GM23338 (cell line): ENCODE measurements around the gene EYA4. TPM values are rescaled to one million over a fixed set of nuclear protein-coding genes. Genes with fewer than 3 reads are reported as not detected.
A peak's percentile ranks its signal among the peaks of the same experiment; 100 is the strongest.

Experiments
- ATAC-seq: fragments of 200-7000 bp; cut with Tn5 transposase; 3 replicates; pipeline ENCODE4 v1.9.1; 2020
- DNase-seq: peaks from one replicate; pipeline ENCODE4 v3.0.0-alpha.2; 2015; ENCODE audit warnings: low spot score
- H2AFZ ChIP-seq: fragments of 200-600 bp; sonication (generic); 2 replicates; pipeline ENCODE4 v1.8.0; 2016; ENCODE audit warnings: antibody characterized with exemption, mild to moderate bottlenecking, moderate library complexity
- H3F3A ChIP-seq: fragments of 200-600 bp; sonication (generic); replicated peaks from 2 replicates; pipeline ENCODE4 v1.8.0; 2017; ENCODE audit warnings: antibody characterized with exemption, mixed run types, low read depth
- H3K27ac ChIP-seq: fragments of 200-600 bp; sonication (generic); 2 replicates; pipeline ENCODE4 v1.6.1; 2016; ENCODE audit warnings: low read depth
- H3K27me3 ChIP-seq: fragments of 200-600 bp; sonication (generic); 2 replicates; pipeline ENCODE4 v1.8.0; 2016; ENCODE audit warnings: mild to moderate bottlenecking, mixed run types, moderate library complexity; ENCODE audit not compliant: insufficient read depth
- H3K36me3 ChIP-seq: fragments of 200-600 bp; sonication (generic); 2 replicates; pipeline ENCODE4 v1.8.0; 2016; ENCODE audit warnings: mild to moderate bottlenecking; ENCODE audit not compliant: insufficient read depth
- H3K4me1 ChIP-seq: fragments of 200-600 bp; sonication (generic); 2 replicates; pipeline ENCODE4 v1.8.0; 2016; ENCODE audit warnings: mild to moderate bottlenecking, moderate library complexity; ENCODE audit not compliant: insufficient read depth
- H3K4me2 ChIP-seq: fragments of 200-600 bp; sonication (generic); 2 replicates; pipeline ENCODE4 v1.7.1; 2017; ENCODE audit warnings: mixed run types
- H3K4me3 ChIP-seq: fragments of 200-600 bp; sonication (generic); 2 replicates; pipeline ENCODE4 v1.6.1; 2016; ENCODE audit warnings: mixed run types
- H3K79me2 ChIP-seq: fragments of 200-600 bp; sonication (generic); replicated peaks from 2 replicates; pipeline ENCODE4 v1.8.0; 2017; ENCODE audit warnings: mild to moderate bottlenecking; ENCODE audit not compliant: insufficient read depth
- H3K9me2 ChIP-seq: fragments of 200-600 bp; sonication (generic); 2 replicates; pipeline ENCODE4 v1.8.0; 2017; ENCODE audit not compliant: insufficient read depth
- H4K20me1 ChIP-seq: fragments of 200-600 bp; sonication (generic); replicated peaks from 2 replicates; pipeline ENCODE4 v1.8.0; 2017; ENCODE audit warnings: mild to moderate bottlenecking; ENCODE audit not compliant: insufficient read depth
- H3K27ac Mint-ChIP-seq: 2 replicates; pipeline ENCODE4 v1.8.0; 2020; ENCODE audit warnings: inconsistent platforms, mild to moderate bottlenecking, moderate library complexity, mixed read lengths
- H3K27me3 Mint-ChIP-seq: 3 replicates; pipeline ENCODE4 v1.8.0; 2022; ENCODE audit warnings: low read depth, mild to moderate bottlenecking, moderate library complexity, mixed read lengths, inconsistent platforms; ENCODE audit not compliant: insufficient read depth, poor library complexity
- H3K36me3 Mint-ChIP-seq: 3 replicates; pipeline ENCODE4 v1.8.0; 2021; ENCODE audit warnings: low read depth, mild to moderate bottlenecking, inconsistent platforms, moderate library complexity, mixed read lengths
- H3K4me1 Mint-ChIP-seq: 3 replicates; pipeline ENCODE4 v1.8.0; 2020; ENCODE audit warnings: mild to moderate bottlenecking, inconsistent platforms, mixed read lengths
- H3K4me3 Mint-ChIP-seq: 3 replicates; pipeline ENCODE4 v1.8.0; 2021; ENCODE audit warnings: moderate library complexity, mild to moderate bottlenecking, inconsistent platforms, mixed read lengths
- H3K9me3 Mint-ChIP-seq: 3 replicates; pipeline ENCODE4 v1.8.0; 2020; ENCODE audit warnings: moderate library complexity, mild to moderate bottlenecking, inconsistent platforms, mixed read lengths
- CREB1 ChIP-seq: fragments of 250-450 bp; sonication (Bioruptor Pico); IDR thresholded peaks from 2 replicates; pipeline ENCODE4 v1.5.0; 2020; ENCODE audit warnings: low read depth, mild to moderate bottlenecking, moderate library complexity
- CTCF ChIP-seq, 2 experiments: fragments of 200-600 bp in 1 of 2; sonication (generic) in 1 of 2; conservative IDR thresholded peaks; 2 replicates each; pipeline versions ENCODE4 v1.5.1 to v1.6.1; 2016 to 2017; ENCODE audit warnings: antibody characterized with exemption in 2 of 2, low read depth in 2 of 2, mild to moderate bottlenecking in 2 of 2, moderate library complexity in 1 of 2
- ETS1 ChIP-seq: IDR thresholded peaks from 2 replicates; pipeline ENCODE4 v1.6.1; 2016; ENCODE audit warnings: antibody characterized with exemption
- JUNB ChIP-seq: IDR thresholded peaks from one replicate; pipeline ENCODE4 v1.6.1; 2016; ENCODE audit warnings: antibody characterized with exemption; ENCODE audit not compliant: unreplicated experiment
- NANOG ChIP-seq: IDR thresholded peaks from 2 replicates; pipeline ENCODE4 v1.6.1; 2016; ENCODE audit warnings: antibody characterized with exemption, borderline replicate concordance
- POLR2AphosphoS5 ChIP-seq: IDR thresholded peaks from 2 replicates; pipeline ENCODE4 v1.6.1; 2016; ENCODE audit warnings: antibody characterized with exemption, low read depth
- REST ChIP-seq: IDR thresholded peaks from one replicate; pipeline ENCODE4 v1.6.1; 2018; ENCODE audit warnings: antibody characterized with exemption; ENCODE audit not compliant: unreplicated experiment
- STAT1 ChIP-seq: IDR thresholded peaks from one replicate; pipeline ENCODE4 v1.6.1; 2016; ENCODE audit warnings: antibody characterized with exemption; ENCODE audit not compliant: unreplicated experiment
- ZNF114 ChIP-seq: fragments of 250-450 bp; sonication (Bioruptor Pico); IDR thresholded peaks from 2 replicates; pipeline ENCODE4 v1.5.0; 2020; ENCODE audit warnings: mild to moderate bottlenecking, moderate library complexity
- ZNF331 ChIP-seq: fragments of 250-450 bp; sonication (Bioruptor Pico); IDR thresholded peaks from 2 replicates; pipeline ENCODE4 v1.5.0; 2020; ENCODE audit warnings: low read depth, mild to moderate bottlenecking, moderate library complexity
- ZNF462 ChIP-seq: fragments of 250-450 bp; sonication (Bioruptor Pico); IDR thresholded peaks from 2 replicates; pipeline ENCODE4 v1.5.0; 2020; ENCODE audit warnings: mild to moderate bottlenecking, moderate library complexity
- polyA plus RNA-seq: library from polyadenylated mRNA; unstranded; fragments of >200 nt; fragmentation: Nextera tagmentation; extraction: Ambion mirVana; gene quantifications from 2 replicates; pipeline ENCODE4 v1.2.1, GENCODE V29; 2016
- total RNA-seq: library from RNA; depleted of rRNA; stranded (reverse); fragments of >200 nt; shearing (Covaris generic); gene quantifications from 2 replicates; pipeline ENCODE4 v1.2.3, GENCODE V29; 2014

EYA4 gene
- total and polyA plus RNA-seq, 2 experiments from 2014 or later: 0.05 to 0.21 TPM

GRCh38 chr6:133306931-133307330, 65.8 kb downstream of the EYA4 start (continued):
- TF ChIP-seq ZNF331 (CRISPR knock-in tag) (no peak), ETS1 (no peak), ZNF114 (CRISPR knock-in tag) (no peak), STAT1 (no peak)

GRCh38 chr6:133309579-133309978, 68.4 kb downstream of the EYA4 start:
- H3K27ac Mint-ChIP-seq: no peak overlapping the region
- H3K27ac ChIP-seq: no peak overlapping the region
- H3K4me1 Mint-ChIP-seq: peaks cover 19% of the 10 kb centered on the region
- H3K4me3 ChIP-seq: no peak overlapping the region
- no peak for ATAC-seq
- H3F3A ChIP-seq: no peaks in the 10 kb centered on the region
- 0 out of 3 replicates have a peak, but pooled peaks cover 4% of the 10 kb centered on the region for H3K9me3 Mint-ChIP-seq
- H3K9me2 ChIP-seq: no peaks in the 10 kb centered on the region
- no peaks in the 10 kb centered on the region for H3K79me2 ChIP-seq
- H3K27me3 Mint-ChIP-seq: no peaks in the 10 kb centered on the region
- no peaks in the 10 kb centered on the region for H3K27me3 ChIP-seq
- H4K20me1 ChIP-seq: no peaks in the 10 kb centered on the region
- H3K36me3 Mint-ChIP-seq: no peaks in the 10 kb centered on the region
- peaks cover 15% of the 10 kb centered on the region; the same call in 1 of the 2 replicates for H3K4me1 ChIP-seq
- H3K4me3 Mint-ChIP-seq: no peak overlapping the region
- peak overlapping the region; percentile 21; the same call in 1 of the 2 replicates for H2AFZ ChIP-seq
- no peak overlapping the region for H3K4me2 ChIP-seq
- no peaks in the 10 kb centered on the region for H3K36me3 ChIP-seq
- DNase-seq: no peak
- TF ChIP-seq NANOG (no peak), POLR2AphosphoS5 (no peak), CTCF (conservative IDR thresholded peaks at IDR 0.05; ENCODE audit: low read depth in 2 of 2) (no peak), ETS1 (no peak), CREB1 (CRISPR knock-in tag) (no peak), JUNB (no peak), ZNF462 (CRISPR knock-in tag) (no peak), REST (no peak), STAT1 (no peak), ZNF331 (CRISPR knock-in tag) (no peak), ZNF114 (CRISPR knock-in tag) (no peak)
